NCI-H2227 (cell line): ENCODE data around the gene CRELD2.

Experiments used
- DNase-seq: peaks from one replicate; lab custom pipeline; 2025; ENCODE audit not compliant: unreplicated experiment; lab: John Stamatoyannopoulos, UW

Gene CRELD2

DNA sequence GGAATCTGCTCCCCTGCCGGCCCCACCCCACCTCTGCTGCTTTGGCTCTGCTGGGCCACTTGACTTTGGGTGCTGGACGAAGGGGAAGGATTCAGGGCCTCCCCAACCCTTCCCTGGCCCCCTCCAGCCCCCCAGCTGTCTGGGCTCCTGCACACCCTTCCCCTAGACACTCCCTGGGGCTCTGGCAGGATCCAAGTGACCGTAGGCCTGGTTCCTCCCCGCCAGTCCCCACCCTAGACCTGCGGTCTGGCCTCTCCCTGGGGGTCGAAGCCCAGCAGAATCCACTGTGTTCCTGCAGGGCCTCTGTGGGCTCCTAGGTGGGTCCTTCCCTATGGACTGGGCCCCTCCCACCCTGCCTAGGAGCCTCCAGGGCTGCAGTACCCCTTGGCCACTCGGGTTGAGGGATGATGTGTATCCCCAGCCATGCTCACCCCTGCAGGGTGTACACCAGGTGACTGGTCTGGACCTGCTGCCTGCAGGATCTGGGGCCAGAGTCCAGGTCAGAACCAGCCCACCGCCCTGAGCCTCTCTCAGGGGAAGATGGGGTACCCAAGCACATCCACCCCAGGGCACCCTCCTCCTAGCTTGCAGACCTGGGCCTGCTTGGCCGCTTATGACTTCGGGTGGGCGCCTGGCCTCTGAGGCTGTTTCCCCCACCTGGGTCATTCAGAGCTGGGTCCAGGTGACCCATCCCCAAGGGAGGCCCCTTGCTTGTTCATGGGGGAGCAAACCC lies 47.8 kb downstream of the CRELD2 start:
- no peak for DNase-seq

DNA sequence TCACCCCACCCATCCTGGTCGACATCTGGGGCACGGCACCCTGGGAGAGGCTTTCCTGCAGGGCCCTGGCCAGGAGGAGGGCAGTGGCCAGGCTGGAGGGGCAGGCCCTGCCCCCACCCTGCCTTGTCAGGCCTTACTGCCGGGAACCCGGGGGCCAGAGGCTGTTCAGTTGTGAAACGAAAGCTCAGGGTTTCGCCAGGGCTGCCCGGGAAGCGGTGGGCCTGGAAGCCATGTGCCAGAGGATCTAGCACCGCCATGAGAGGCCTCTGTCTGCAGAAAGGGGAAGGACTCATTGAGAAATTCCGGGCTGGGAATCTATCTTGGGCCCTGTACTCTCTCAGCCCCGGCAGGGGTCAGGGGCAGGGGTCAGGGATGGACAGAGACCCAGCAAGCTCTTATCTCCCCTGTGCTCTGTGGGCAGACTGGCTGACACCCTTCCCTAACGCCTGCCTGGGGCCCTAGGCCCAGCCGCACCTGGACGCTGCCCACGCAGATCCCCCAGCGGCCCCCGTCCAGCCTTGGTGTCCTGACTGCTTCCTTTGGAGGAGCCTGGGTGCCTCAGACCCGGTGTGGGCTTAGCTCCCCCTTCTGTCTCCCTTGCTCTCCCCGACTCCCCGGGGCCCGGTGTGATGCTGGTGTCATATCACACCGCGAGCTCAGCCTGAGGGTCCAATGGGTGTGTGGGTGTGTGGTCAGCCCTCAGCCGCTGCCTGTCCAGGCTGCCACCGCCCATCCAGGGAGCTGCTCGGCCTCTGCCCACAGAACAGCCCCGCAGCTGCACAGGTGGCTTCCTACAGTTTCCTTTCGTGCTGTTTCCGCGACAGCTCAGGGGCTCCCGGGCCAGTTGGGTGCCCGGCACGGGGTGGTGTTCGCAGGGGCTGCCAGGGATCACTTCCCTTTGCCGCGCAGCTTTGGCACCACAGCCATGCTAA lies 48.6 kb downstream of the CRELD2 start:
- DNase-seq, result no peak

DNA sequence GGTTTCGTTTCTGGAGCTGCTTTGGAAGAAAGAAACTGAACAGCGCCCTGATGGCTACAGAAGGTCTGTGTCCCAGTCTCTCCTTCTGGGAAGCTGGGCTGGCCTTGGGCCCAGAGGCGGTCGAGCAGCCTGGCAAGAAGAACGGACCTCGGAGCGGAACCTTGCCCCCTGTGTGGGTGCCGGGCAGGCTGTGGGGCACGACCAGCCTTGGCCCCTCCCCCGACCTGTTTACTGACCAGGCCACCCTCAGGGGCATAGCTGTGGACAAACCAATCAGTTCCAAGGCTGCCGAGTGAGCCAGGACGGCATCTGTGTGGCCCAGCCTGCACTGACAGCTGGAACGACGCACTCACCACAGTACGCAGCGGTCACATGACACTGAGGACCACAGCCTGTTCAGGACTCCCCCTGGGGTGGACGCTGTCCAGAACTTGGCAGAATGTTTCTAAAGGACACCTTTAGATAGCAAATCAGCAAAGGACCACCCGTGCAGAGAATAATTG lies 49.3 kb downstream of the CRELD2 start:
- no peak for DNase-seq

DNA sequence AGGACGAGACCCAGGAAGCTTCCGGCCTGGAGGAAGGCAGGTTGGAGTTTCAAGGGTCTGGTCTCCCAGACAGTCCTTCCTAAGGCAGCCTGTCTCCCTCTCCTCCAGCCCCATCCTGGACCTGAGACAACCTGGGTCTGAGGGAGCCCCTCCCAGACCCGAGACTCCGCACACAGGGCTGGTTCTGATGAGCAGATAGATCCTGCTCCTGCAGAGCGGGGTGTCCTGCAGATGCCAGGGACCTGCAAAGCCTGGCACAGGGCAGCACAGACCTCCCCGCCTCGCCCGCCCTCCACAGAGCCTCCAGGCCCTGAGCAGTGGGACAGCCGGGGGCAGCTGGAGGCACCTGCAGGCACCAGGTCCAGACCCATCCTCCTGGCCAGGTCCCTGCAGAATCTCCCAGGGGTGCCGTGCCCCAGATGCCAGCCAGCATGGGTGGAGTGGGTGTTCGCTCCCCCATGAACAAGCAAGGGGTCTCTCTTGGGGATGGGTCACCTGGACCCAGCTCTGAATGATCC lies 49.9 kb downstream of the CRELD2 start:
- no peak for DNase-seq

DNA sequence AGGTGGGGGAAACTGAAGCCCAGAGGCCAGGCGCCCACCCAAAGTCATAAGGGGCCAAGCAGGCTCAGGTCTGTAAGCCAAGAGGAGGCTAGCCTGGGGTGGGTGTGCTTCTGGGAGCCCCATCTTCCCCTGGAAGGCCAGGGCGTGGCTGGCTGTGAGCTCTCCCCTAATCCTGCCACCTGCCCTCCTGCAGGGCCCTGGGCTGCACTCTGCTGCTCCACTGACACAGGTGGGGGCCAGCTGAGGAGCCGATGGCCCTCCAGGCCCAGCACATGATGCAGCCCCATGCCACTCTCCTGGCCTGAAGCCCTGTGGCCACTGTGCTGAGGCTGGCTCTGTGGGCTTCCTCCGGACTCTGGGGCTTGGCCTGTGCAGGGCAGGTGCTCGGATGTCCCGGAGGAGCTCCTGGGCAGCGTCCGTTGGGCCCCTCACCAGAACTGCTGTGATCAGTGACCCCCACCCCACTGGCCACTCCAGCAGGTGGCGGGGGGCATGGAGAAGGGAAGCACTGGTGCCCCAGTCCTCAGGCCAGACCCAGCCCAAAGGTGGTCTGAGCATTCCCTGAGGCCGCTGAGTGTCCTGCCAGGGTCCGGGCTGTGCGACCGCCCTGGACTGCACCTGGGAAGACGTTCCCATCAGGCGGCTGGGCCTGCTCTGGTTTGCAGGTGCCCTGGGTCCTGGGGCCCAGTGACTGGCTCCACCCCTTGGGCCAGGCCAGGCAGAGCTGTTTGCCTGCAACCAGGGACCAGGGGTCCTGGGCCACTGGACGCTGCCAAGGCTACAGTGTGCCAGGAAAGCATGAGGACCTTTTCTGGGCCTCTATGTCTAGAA lies 50.6 kb downstream of the CRELD2 start:
- DNase-seq, result no peak

DNA sequence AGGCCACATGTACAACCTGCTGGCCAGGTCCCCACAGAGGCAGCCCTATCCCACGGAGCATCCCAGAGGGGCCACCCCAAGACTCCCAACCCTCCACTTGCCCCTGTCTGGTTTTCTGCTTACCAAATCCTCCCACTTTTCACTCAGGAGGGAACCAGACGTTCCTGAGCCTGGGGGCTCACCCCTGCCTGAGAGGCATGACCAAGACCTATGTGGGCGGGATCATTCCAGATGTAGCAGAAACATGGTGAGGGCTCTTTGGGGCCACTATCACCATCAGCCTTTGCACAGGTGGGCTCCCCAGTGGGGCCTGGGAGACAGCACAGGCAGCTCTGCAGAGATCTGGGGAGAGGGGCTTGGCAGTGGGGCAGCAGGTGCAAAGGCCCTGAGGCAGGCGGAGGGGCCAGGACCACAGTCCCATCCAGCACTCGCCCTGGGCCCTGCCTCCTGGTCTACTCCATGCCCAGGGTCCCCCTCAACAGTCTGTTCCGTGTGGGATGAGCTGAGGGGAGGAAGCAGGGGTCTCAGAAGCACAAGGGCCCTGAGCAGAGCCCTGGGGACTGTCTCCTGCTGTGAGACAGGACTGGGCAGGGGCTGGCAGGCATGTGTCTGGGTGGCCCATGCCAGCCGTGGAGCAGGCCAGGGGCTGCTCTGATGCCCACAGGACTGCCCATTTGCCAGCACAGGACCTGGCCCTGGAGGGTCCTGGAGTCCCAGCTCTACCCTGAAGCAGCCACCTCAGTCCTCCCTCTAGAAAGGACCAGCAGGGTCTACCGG lies 51.5 kb downstream of the CRELD2 start:
- DNase-seq, result no peak

DNA sequence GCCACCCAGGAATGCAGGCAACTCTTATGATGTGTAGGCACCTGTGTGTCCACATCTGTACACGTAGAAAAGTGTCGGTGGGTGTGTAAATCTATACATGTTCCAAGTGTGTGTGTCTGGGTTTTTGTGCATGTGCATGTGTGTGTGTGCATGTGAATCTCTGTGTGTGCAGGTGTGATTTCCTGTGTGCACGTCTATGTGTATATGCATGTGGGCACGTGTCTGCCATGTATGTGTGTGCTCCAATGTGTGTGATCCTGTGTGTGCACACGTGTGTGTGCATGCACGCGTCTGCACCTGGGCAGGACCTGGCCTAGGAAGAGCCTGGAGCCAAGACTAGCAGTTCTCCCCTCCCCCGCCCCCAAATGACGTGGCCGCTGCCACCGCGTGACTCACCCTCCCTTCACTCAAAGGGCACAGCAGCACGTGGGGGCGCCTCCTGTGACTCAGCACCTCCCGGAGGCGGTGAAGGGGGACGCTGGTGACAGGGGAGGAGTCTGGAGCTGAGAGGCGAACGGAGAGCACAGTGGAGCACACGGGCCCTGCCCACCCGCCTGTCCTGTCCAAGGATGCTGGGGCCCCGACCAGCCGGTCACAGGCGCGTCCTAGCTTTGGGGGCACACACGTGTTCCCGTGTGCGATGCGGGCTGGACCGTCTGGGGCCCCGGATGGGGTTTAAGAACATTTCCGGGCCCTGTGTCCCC lies 52.2 kb downstream of the CRELD2 start:
- no peak for DNase-seq

DNA sequence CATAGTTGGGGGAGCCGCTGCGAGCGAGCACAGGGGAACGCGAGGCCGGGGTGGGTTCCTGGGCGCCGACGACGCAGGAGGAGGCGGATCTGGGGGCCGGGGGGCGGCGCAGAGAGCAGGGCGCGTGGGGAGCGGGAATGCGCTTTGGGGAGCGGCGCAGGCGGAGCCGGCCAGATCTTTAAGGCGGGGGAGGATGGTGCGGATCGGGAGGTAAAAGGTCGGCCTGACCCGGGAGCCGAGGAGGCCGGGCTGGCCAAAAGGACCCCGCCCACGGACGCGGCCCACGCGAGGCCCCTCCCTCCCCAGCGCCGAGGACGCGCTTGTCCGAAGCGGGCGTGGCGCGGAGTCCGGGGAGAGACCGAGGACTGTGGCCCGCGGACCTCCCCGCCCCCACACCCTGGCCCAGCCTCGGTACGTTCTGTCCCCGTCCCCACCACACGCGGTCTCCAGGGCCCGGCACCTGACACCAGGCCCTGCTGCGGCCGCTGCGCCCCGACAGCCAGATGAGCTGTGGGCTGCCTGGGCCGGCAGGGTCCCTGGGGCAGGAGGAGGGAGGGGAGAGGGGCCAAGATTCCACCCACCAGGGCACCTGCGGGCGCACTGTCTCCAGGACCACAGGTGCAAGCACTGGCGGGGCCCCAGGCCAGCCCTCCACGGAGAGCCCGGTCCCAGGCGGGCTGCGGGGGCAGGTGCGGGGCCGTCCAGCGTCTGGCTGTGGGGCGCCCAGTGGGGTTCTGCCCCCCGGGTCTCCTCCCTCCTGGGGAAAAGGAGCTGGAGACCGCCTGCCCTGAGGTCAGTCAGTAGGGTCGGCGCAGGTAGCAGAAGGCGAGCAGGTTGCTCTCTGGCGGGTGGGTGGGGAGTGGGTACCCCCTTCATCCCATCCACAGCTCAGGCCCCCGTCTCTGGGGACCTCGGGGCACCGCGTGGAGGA lies 53.1 kb downstream of the CRELD2 start:
- no peak for DNase-seq

DNA sequence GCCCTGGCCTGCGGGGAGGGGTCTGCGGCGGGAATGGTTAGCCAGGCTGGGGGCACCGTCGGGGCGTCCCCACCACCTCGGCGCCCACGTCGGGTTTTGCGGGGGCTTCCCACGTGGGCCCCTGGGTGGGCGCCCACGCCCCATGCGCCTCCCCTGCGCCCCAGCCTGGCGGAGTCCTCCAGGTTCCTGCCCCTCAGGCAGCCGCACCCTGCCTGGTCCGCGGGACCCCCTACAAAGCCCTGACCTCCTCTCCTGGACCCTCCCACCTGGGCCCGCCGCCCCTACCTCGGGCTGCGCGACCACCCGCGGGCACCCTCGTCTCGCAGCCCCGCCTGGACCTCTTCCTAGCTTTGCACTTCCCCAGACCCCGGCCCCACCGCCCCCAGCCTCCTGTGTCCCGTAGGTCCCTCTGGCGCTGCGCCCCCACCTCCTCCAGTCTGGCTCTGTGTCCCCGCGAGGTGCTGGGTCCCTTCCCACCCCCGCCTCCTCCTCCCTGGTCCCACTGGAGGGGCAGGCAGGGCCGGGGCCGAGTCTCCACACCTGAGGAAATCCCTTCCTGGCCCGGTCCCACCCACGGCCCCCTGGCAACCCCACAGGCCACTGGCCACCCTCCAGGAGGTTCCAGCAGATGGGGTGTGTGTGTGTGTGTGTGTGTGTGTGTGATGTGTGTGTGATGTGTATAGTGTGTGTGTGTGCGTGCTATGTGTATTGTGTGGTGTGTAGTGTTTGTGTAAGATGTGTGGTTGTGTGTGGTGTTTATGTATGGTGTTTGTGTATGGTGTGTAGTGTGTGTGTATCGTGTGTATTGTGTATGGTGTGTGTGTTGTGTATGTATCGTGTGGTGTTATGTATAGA lies 54.0 kb downstream of the CRELD2 start:
- no peak for DNase-seq

DNA sequence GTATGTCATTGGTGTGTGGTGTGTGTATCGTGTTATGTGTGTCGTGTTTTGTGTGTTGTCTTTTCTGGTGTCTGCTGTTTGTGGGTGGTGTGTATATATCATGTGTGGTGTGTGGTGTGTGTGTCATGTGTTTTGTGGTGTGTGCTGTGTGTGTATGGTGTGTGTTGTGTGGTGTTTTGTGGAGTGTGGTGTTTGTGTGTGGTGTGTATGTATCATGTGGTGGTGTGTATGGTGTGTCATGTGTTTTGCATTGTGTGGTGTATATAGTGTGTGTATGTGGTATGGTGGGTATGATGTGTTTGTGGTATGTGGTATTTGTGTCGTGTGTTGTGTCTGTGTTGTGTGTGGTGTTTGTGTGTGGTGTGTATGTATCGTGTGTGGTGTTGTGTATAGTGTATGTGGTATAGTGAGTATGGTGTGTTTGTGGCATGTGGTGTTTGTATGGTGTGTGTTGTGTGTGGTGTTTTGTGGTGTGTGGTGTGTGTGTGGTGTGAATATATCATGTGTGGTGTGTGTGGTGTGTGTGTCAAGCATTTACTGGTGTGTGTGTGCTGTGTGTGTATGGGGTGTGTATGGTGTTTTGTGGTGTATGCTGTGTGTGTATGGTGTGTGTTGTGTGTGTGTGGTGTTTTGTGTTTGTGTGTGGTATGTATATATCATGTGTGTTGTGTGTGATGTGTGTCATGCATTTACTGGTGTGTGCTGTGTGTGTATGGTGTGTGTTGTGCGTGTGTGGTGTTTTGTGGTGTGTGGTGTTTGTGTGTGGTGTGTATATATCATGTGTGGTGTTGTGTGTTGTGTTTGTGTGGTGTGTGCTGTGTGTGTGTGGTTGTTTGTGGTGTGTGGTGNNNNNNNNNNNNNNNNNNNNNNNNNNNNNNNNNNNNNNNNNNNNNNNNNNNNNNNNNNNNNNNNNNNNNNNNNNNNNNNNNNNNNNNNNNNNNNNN lies 54.9 kb downstream of the CRELD2 start:
- DNase-seq, result no peak

DNA sequence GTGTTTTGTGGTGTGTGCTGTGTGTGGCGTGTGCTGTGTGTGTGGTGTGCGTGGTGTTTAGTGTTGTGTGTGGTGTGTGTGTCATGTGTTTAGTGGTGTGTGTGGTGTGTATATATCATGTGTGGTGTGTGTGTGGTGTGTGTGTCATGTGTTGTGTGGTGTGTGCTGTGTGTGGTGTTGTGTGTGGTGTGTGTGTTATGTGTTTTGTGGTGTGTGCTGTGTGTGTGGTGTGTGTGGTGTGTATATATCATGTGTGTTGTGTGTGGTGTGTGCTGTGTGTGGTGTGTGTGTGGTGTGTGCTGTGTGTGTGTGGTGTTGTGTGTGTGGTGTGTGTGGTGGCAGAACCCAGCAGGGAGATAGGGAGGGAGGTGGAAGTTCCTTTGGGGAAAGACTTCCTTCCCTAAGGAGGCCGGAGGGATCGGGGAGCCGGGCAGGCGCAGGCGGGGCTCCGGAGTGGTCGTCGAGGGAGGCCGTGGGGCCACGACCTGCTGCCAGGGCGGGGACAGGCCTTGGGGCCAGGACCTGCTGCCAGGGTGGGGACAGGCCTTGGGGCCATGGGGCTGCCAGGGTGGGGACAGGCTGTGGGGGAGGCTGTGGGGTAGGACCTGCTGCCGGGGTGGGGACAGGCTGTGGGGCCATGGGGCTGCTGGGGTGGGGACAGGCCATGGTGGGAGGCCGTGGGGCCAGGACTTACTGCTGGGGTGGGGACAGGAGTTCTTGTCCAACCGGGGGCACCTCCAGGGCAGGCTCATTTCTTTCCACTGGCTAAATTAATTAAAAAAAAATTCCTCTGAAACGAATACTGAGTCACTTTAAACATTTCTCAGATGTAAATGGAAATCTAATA lies 57.3 kb downstream of the CRELD2 start:
- DNase-seq, result no peak

DNA sequence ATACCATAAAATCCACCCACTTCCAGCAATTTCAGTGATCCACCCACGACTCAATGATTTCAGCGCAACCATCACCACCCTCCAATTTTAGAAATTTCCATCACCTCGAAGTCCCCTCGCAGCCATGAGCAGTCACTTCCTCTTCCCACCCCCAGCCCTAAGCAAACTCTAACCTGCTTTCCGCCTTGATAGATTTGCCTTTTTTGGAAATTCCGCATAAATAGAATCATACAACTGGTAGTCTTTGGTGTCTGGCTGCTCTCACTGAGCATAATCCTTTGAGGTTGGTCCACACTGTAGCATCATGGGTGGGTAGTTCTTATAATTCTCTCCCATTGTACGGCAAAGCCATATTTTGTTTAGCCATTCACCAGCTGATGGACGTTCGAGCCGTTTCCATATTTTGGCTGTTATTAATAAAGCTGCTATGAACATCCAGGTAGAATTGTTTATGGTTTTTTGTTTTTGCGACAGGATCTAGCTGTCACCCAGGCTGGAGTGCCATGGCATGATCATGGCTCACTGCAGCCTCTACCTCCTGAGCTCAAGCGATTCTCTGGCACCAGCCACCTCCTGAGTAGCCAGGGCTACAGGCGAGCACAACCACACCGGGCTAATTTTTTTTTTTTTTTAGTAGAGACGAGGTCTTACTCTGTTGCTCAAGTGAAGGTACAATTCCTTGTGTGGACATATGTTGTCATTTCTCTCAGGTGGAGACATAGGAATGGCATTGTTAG lies 58.2 kb downstream of the CRELD2 start:
- DNase-seq, result no peak
